Natural killer cell (primary cell): Measurements from ENCODE around the gene DOC2B. TPM values are rescaled to one million over a fixed set of nuclear protein-coding genes. Genes with fewer than 3 reads are reported as not detected.
"Not testable (repeated sequence)": the region's sequence is repeated elsewhere in the genome, so short reads cannot be mapped to it uniquely, and the experiment has no call there.

ENCODE experiments used
- ATAC-seq, 3 donors: fragments of 150-1000 bp in 2 of 3; fragments of 200-7000 bp in 1 of 3; cut with Tn5 transposase; 1 replicate in 1 of 3; 2 replicates in 2 of 3; pipeline ENCODE4 v1.10.0; 2021; ENCODE audit warnings: mild to moderate bottlenecking in 2 of 3, moderate library complexity in 2 of 3
- DNase-seq, 2 donors: peaks; one replicate each; pipeline versions ENCODE4 v3.0.0 to v3.0.0-alpha.2; 2013 to 2021; ENCODE audit warnings: mixed read lengths in 1 of 2
- H3K27ac ChIP-seq: one replicate; pipeline ENCODE4 v1.5.1; 2013; ENCODE audit warnings: mild to moderate bottlenecking, low read length
- H3K27me3 ChIP-seq: one replicate; pipeline ENCODE4 v1.6.1; 2013; ENCODE audit warnings: low read length; ENCODE audit not compliant: control insufficient read depth, insufficient read depth
- H3K36me3 ChIP-seq: one replicate; pipeline ENCODE4 v1.6.1; 2013; ENCODE audit warnings: low read length; ENCODE audit not compliant: control insufficient read depth, insufficient read depth
- H3K4me1 ChIP-seq: one replicate; pipeline ENCODE4 v1.6.1; 2013; ENCODE audit warnings: low read length; ENCODE audit not compliant: control insufficient read depth, insufficient read depth
- H3K4me3 ChIP-seq: one replicate; pipeline ENCODE4 v1.5.1; 2013; ENCODE audit warnings: low read length
- H3K9me3 ChIP-seq: one replicate; pipeline ENCODE4 v1.6.1; 2013; ENCODE audit warnings: low read length; ENCODE audit not compliant: control insufficient read depth, insufficient read depth
- H3K27ac Mint-ChIP-seq, 2 donors: one replicate each; pipeline ENCODE4 v1.8.0; 2022; ENCODE audit warnings: mild to moderate bottlenecking in 2 of 2, mixed read lengths in 2 of 2, moderate library complexity in 1 of 2
- H3K27me3 Mint-ChIP-seq, 2 donors: one replicate each; pipeline ENCODE4 v1.8.0; 2022; ENCODE audit warnings: low read depth in 2 of 2, mixed read lengths in 2 of 2
- H3K36me3 Mint-ChIP-seq: one replicate; pipeline ENCODE4 v1.8.0; 2022; ENCODE audit warnings: mixed read lengths
- H3K4me1 Mint-ChIP-seq, 2 donors: one replicate each; pipeline ENCODE4 v1.8.0; 2022; ENCODE audit warnings: mixed read lengths in 2 of 2
- H3K4me3 Mint-ChIP-seq: one replicate; pipeline ENCODE4 v1.8.0; 2022; ENCODE audit warnings: mild to moderate bottlenecking, moderate library complexity, mixed read lengths
- H3K9me3 Mint-ChIP-seq, 2 donors: one replicate each; pipeline ENCODE4 v1.8.0; 2022; ENCODE audit warnings: mixed read lengths in 2 of 2
- WGBS: methylation state at CpG from one replicate; pipeline ENCODE4 v1.1.7; 2013; ENCODE audit warnings: missing lambda C conversion rate; ENCODE audit not compliant: insufficient coverage; 5-methylcytosine and 5-hydroxymethylcytosine counted together
- intact Hi-C: fragments of 100-400 bp; cut with micrococcal nuclease; formaldehyde crosslinking; loops from one replicate; pipeline ENCODE4 v1.14.2; 2022
- total RNA-seq, 4 donors: library from RNA; stranded (reverse); fragments of 120-200 nt in 1 of 4; gene quantifications; one replicate each; pipeline versions ENCODE4 v1.2.3 to v1.2.4, GENCODE V29; 2013 to 2022
- TF ChIP-seq, protein P1 (sequence below): fragments of 200-600 bp; IDR thresholded peaks from one replicate; pipeline ENCODE4 v1.8.0; 2022; ENCODE audit warnings: antibody characterized with exemption

Gene DOC2B
- total RNA-seq, 3 donors from 2014 or later (not counting 1 experiment from before 2014, with no cell fraction given), result 0.07 to 0.20 TPM; not detected in 1

DNA sequence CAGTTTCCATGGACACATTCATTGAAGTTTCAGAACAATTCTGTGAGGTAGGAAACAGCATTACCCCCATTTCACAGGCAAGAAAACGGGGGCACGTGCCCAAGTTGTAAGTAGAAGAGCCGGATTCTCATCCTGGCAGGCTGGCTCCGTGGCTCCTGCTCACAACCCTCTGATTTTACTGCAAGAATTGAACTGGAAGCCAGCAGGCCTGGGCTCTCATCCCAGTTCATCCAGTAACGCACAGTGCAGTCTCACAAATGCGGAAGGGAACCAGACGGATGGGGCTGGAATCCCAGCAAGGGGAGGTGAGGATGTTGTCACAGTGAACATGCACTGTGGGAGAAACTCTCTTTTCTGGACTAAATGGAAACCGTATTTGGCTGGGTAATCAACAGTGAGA, 40.7 kb upstream of the DOC2B start:
- Mint-ChIP-seq H3K27ac (no peak overlapping the region), H3K27me3 (no peaks in the 10 kb centered on the region), H3K4me1 (no peaks in the 10 kb centered on the region), H3K36me3 (no peaks in the 10 kb centered on the region), H3K4me3 (no peak overlapping the region), H3K9me3 (no peaks in the 10 kb centered on the region)
- TF ChIP-seq, protein P1, sequence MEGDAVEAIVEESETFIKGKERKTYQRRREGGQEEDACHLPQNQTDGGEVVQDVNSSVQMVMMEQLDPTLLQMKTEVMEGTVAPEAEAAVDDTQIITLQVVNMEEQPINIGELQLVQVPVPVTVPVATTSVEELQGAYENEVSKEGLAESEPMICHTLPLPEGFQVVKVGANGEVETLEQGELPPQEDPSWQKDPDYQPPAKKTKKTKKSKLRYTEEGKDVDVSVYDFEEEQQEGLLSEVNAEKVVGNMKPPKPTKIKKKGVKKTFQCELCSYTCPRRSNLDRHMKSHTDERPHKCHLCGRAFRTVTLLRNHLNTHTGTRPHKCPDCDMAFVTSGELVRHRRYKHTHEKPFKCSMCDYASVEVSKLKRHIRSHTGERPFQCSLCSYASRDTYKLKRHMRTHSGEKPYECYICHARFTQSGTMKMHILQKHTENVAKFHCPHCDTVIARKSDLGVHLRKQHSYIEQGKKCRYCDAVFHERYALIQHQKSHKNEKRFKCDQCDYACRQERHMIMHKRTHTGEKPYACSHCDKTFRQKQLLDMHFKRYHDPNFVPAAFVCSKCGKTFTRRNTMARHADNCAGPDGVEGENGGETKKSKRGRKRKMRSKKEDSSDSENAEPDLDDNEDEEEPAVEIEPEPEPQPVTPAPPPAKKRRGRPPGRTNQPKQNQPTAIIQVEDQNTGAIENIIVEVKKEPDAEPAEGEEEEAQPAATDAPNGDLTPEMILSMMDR, result no peak
- no peak for DNase-seq
- H3K27ac ChIP-seq, result no peak overlapping the region
- no peaks in the 10 kb centered on the region for H3K27me3 ChIP-seq
- intact Hi-C loops, result no loop called here
- ATAC-seq, result no peak
- no peaks in the 10 kb centered on the region for H3K4me1 ChIP-seq
- H3K9me3 ChIP-seq, result no peaks in the 10 kb centered on the region
- H3K4me3 ChIP-seq, result no peak overlapping the region
- WGBS, result 93% methylated on average over 8 of the region's 8 CpGs
- no peaks in the 10 kb centered on the region for H3K36me3 ChIP-seq

DNA sequence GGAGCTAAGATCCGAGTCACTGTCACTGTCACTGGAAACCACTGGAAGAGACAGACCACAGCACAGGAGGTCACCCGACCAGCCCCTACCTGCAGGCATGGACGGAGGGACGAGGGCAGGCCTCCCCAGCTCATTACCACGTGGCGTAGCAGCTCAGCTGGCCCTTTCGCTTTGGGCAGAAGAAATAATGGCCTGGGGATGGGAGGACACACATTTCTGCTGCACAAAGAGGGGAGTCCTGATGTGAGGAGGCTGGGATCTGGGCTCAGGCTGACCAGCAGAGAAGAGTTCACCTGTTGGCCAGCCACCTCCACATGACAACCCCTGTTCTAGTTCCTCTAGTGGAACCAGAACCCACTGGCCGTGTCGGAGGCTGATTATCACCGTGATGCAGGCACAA, 38.2 kb upstream of the DOC2B start:
- Histone ChIP-seq H3K27me3 (no peaks in the 10 kb centered on the region), H3K4me1 (peaks cover 9% of the 10 kb centered on the region), H3K4me3 (no peak overlapping the region), H3K9me3 (no peaks in the 10 kb centered on the region), H3K36me3 (no peaks in the 10 kb centered on the region), H3K27ac (no peak overlapping the region)
- Mint-ChIP-seq H3K27me3 (no peaks in the 10 kb centered on the region), H3K4me1 (no peaks in the 10 kb centered on the region), H3K4me3 (no peak overlapping the region), H3K27ac (no peak overlapping the region), H3K9me3 (no peaks in the 10 kb centered on the region), H3K36me3 (no peaks in the 10 kb centered on the region)
- intact Hi-C loops, result no loop called here
- no peak for DNase-seq
- TF ChIP-seq, protein P1, result no peak
- no peak for ATAC-seq
- WGBS, result 83% methylated on average over 10 of the region's 10 CpGs

DNA sequence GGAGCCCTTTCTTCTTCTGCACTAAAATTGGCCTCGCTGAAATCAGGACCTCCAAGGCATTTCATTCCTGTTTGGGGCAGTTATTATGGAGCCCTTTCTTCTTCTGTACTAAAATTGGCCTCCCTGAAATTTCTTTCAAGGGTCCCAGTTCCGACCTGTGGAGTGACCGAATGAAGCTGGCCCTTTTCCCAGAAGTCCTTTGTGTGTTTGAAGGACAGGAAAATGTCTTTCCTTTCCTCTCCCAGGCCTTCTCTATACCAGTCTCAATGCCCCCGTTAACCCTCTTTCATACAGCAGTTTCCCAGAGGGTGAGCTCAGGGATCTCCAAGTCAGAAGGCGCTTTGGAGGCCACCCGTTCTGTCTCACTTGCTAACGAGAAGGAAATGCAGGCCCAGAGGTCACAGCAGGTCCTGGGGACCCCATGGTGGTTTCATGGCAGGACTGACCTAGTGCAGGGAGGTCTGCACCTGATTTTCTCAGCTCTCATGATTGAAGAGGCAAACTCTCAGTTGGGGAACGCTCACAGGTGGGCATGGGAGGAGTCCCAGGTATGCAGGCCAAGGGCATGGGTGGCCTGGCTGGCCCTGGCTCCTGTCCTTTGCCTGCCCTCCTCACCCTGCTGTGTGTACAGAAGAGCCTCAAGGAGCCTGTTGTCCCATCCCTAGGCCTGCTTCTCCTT, 37.1 kb upstream of the DOC2B start:
- 81% methylated on average over 5 of the region's 8 CpGs for WGBS
- DNase-seq (no peak), ATAC-seq (no peak)
- Mint-ChIP-seq H3K27ac (no peak overlapping the region), H3K9me3 (no peaks in the 10 kb centered on the region), H3K4me3 (no peak overlapping the region), H3K4me1 (no peaks in the 10 kb centered on the region), H3K36me3 (no peaks in the 10 kb centered on the region), H3K27me3 (no peaks in the 10 kb centered on the region)
- no peaks in the 10 kb centered on the region for H3K36me3 ChIP-seq
- peaks cover 9% of the 10 kb centered on the region for H3K4me1 ChIP-seq
- intact Hi-C loops, result no loop called here
- H3K9me3 ChIP-seq, result no peaks in the 10 kb centered on the region
- H3K27me3 ChIP-seq, result no peaks in the 10 kb centered on the region
- TF ChIP-seq, protein P1, result no peak
- no peak overlapping the region for H3K4me3 ChIP-seq
- no peak overlapping the region for H3K27ac ChIP-seq

DNA sequence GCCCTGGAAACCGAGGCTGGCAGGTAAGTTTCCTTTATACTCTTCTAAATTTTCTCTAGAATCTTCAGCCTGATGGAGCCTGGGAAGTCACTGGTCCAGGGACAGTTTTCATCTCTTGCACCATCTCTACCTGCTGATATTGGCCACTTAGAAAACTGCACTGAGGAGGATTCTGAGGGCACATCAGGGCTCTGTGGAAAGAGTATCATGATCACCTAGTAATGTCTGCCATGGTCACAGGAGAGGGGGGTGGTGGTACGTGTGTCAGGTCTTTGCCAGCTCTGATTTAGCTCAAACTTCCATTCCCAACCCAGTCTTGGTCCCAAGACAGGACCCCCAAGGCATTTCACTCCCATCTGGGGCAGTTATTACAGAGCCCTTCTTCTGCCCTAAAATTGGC, 35.2 kb upstream of the DOC2B start:
- Mint-ChIP-seq H3K9me3 (no peaks in the 10 kb centered on the region), H3K27me3 (no peaks in the 10 kb centered on the region), H3K36me3 (no peaks in the 10 kb centered on the region), H3K4me1 (no peaks in the 10 kb centered on the region), H3K4me3 (no peak overlapping the region), H3K27ac (no peak overlapping the region)
- H3K9me3 ChIP-seq, result no peaks in the 10 kb centered on the region
- WGBS, result no CpG with 5 or more reads among the region's 2 CpGs
- DNase-seq, result no peak
- H3K4me1 ChIP-seq, result peaks cover 9% of the 10 kb centered on the region
- H3K36me3 ChIP-seq, result no peaks in the 10 kb centered on the region
- no peaks in the 10 kb centered on the region for H3K27me3 ChIP-seq
- H3K4me3 ChIP-seq, result no peak overlapping the region
- no peak for ATAC-seq
- H3K27ac ChIP-seq, result no peak overlapping the region
- intact Hi-C loops, result no loop called here
- TF ChIP-seq, protein P1, result no peak

DNA sequence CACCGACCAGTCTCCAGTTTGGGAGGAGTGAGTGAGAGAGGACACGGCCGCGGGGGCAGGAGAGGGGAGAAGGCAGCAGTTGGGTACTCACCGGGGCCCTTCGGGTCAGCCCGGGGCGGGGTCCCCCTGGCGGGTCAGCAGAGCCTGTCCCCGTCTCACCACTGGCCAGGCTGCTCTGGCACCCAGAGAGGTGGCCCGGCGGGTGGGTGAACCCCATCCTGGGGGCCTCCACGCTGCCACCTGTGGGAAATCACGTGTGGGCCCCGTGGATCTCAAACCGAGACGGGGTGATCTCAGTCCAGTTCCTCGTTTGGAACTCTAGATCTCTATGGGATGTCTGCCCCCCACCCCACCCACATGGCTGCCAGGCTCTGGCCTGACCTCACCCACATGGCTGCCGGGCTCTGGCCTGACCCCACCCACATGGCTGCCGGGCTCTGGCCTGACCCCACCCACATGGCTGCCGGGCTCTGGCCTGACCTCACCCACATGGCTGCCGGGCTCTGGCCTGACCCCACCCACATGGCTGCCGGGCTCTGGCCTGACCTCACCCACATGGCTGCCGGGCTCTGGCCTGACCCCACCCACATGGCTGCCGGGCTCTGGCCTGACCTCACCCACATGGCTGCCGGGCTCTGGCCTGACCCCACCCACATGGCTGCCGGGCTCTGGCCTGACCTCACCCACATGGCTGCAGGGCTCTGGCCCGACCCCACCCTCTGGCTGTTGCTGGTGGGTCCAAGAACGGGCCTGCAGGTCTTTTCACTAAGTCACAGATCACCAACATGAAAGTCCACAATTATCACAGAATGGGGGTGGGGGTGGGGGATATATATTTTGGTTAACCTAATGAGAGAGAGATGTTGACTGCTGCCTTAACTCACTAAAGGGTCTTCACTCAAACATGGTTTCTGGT, 34.4 kb upstream of the DOC2B start:
- H3K9me3 ChIP-seq, H3K4me1 ChIP-seq, H3K36me3 ChIP-seq, ATAC-seq, H3K4me1 Mint-ChIP-seq, H3K27ac Mint-ChIP-seq, H3K36me3 Mint-ChIP-seq, H3K4me3 ChIP-seq, DNase-seq, intact Hi-C loops, H3K27ac ChIP-seq, H3K27me3 ChIP-seq, H3K9me3 Mint-ChIP-seq, H3K27me3 Mint-ChIP-seq: not testable (repeated sequence)
- WGBS, result 73% methylated on average over 22 of the region's 29 CpGs
- H3K4me3 Mint-ChIP-seq, result peak overlapping the region; percentile 13
